Mesenchymal stem cell (in vitro differentiated cells and primary cell): Measurements from ENCODE around the gene MAP3K8.

Source experiments
- DNase-seq: peaks from one replicate; pipeline ENCODE4 v3.0.0-alpha.2; 2013
- H2AFZ ChIP-seq: one replicate; pipeline ENCODE4 v1.6.1; 2013; ENCODE audit warnings: low read depth, mild to moderate bottlenecking, control low read depth, inconsistent platforms, low read length, moderate library complexity
- H2AK5ac ChIP-seq: 2 replicates; pipeline ENCODE4 v1.6.1; 2013; ENCODE audit warnings: low read length, moderate library complexity, mild to moderate bottlenecking, inconsistent platforms; ENCODE audit not compliant: severe bottlenecking
- H2BK120ac ChIP-seq: one replicate; pipeline ENCODE4 v1.6.1; 2013; ENCODE audit warnings: low read depth, mild to moderate bottlenecking, inconsistent platforms, low read length, moderate library complexity
- H2BK12ac ChIP-seq, 2 experiments: one replicate each; pipeline ENCODE4 v1.6.1; 2013; ENCODE audit warnings: inconsistent platforms in 2 of 2, low read length in 2 of 2, mild to moderate bottlenecking in 2 of 2, moderate library complexity in 2 of 2, control low read depth in 1 of 2
- H2BK15ac ChIP-seq: one replicate; pipeline ENCODE4 v1.6.1; 2013; ENCODE audit warnings: mild to moderate bottlenecking, low read depth, inconsistent platforms; ENCODE audit not compliant: poor library complexity, severe bottlenecking
- H2BK5ac ChIP-seq: 2 replicates; pipeline ENCODE4 v1.6.1; 2013; ENCODE audit warnings: low read depth, mild to moderate bottlenecking, low read length, control low read depth, inconsistent platforms; ENCODE audit not compliant: poor library complexity, severe bottlenecking
- H3K14ac ChIP-seq, 2 experiments: one replicate each; pipeline ENCODE4 v1.6.1; 2013; ENCODE audit warnings: inconsistent platforms in 2 of 2, low read length in 2 of 2, control low read depth in 1 of 2, mild to moderate bottlenecking in 1 of 2, moderate library complexity in 1 of 2
- H3K18ac ChIP-seq, 2 experiments: one replicate each; pipeline ENCODE4 v1.6.1; 2013; ENCODE audit warnings: inconsistent platforms in 2 of 2, low read length in 2 of 2, control low read depth in 1 of 2, low read depth in 1 of 2, mild to moderate bottlenecking in 1 of 2
- H3K23ac ChIP-seq, 2 experiments: one replicate each; pipeline ENCODE4 v1.6.1; 2013; ENCODE audit warnings: inconsistent platforms in 2 of 2, low read length in 2 of 2, mild to moderate bottlenecking in 2 of 2, moderate library complexity in 2 of 2, control low read depth in 1 of 2
- H3K27ac ChIP-seq: 2 replicates; pipeline ENCODE4 v1.5.1; 2013; ENCODE audit warnings: mild to moderate bottlenecking, moderate library complexity, low read length, control low read depth, inconsistent platforms; ENCODE audit not compliant: poor library complexity, severe bottlenecking
- H3K27me3 ChIP-seq, 2 experiments: 2 replicates each; pipeline versions ENCODE4 v1.6.1 to v1.7.0; 2013; ENCODE audit warnings: low read length in 2 of 2, mild to moderate bottlenecking in 2 of 2, moderate library complexity in 2 of 2, control low read depth in 1 of 2, inconsistent platforms in 1 of 2; ENCODE audit not compliant: control insufficient read depth in 1 of 2, insufficient read depth in 1 of 2
- H3K36me3 ChIP-seq, 2 experiments: 2 replicates each; pipeline versions ENCODE4 v1.6.1 to v1.7.0; 2013; ENCODE audit warnings: low read length in 2 of 2, control low read depth in 1 of 2, inconsistent platforms in 1 of 2, low read depth in 1 of 2, mild to moderate bottlenecking in 1 of 2; ENCODE audit not compliant: insufficient read depth in 2 of 2, control insufficient read depth in 1 of 2
- H3K4ac ChIP-seq, 2 experiments: one replicate each; pipeline ENCODE4 v1.6.1; 2013; ENCODE audit warnings: inconsistent platforms in 2 of 2, low read length in 2 of 2, mild to moderate bottlenecking in 2 of 2, moderate library complexity in 2 of 2, control low read depth in 1 of 2, low read depth in 1 of 2
- H3K4me1 ChIP-seq: 2 replicates; pipeline ENCODE4 v1.6.1; 2013; ENCODE audit warnings: low read depth, low read length, control low read depth; ENCODE audit not compliant: control insufficient read depth, insufficient read depth
- H3K4me2 ChIP-seq: 2 replicates; pipeline ENCODE4 v1.6.1; 2013; ENCODE audit warnings: low read length, mild to moderate bottlenecking, inconsistent platforms; ENCODE audit not compliant: poor library complexity, severe bottlenecking
- H3K4me3 ChIP-seq, 2 experiments: 2 replicates each; pipeline versions ENCODE4 v1.5.1 to v1.7.0; 2013; ENCODE audit warnings: low read length in 2 of 2, mild to moderate bottlenecking in 2 of 2, control low read depth in 1 of 2, low read depth in 1 of 2; ENCODE audit not compliant: insufficient read depth in 1 of 2
- H3K79me1 ChIP-seq: replicated peaks from 2 replicates; pipeline ENCODE4 v1.6.1; 2013; ENCODE audit warnings: mild to moderate bottlenecking, control low read depth, low read length, inconsistent platforms; ENCODE audit not compliant: poor library complexity, severe bottlenecking
- H3K9ac ChIP-seq: 2 replicates; pipeline ENCODE4 v1.7.0; 2013; ENCODE audit warnings: mild to moderate bottlenecking, low read length, moderate library complexity
- H3K9me3 ChIP-seq: 2 replicates; pipeline ENCODE4 v1.7.0; 2013; ENCODE audit warnings: mild to moderate bottlenecking, low read length; ENCODE audit not compliant: control insufficient read depth
- H4K8ac ChIP-seq: one replicate; pipeline ENCODE4 v1.6.1; 2013; ENCODE audit warnings: inconsistent platforms, mild to moderate bottlenecking, low read length, moderate library complexity
- H4K91ac ChIP-seq: one replicate; pipeline ENCODE4 v1.6.1; 2013; ENCODE audit warnings: mild to moderate bottlenecking, low read length, inconsistent platforms
- WGBS: methylation state at CpG from one replicate; pipeline ENCODE4 v1.1.7; 2013; ENCODE audit warnings: mixed read lengths; 5-methylcytosine and 5-hydroxymethylcytosine counted together

Gene MAP3K8

DNA sequence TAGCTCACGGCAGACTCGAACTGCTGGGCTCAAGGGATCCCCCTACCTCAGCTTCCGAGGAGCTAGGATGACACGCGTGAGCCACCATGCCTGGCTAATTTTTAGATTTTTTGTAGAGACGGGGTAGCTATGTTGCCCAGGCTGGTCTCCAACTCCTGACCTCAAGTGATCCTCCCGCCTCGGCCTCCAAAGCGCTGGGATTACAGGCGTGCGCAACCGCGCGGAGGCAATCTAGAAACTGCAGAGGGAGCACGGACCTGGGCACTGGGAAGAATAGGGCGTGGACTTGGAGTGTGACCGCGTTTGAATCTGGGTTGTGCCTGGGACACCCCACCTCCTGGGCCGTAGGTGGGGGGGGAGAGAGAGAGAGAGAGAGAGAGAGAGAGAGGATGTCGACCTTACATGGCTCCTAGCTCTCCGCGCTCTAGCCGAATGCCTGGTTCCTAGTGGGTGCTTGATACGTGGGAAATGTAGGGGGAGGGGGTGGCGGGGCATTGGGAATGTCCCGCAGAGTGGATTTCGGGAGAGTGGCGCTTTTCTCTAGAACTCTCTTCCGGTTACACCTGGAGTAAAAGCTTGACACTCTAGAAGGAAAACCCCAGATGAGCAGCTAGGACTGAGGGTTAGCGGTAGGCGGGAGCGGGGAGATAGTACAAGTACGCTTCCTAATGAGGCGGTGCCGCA is 1.2 kb upstream of the MAP3K8 start:
- Histone ChIP-seq H2BK12ac (peak overlapping the region in 1 of 2 experiments; percentile 93), H2BK120ac (no peak overlapping the region), H3K4me3 (peak overlapping the region; percentile 83), H3K9me3 (no peaks in the 10 kb centered on the region), H3K4me1 (peaks cover 11% of the 10 kb centered on the region), H4K91ac (peak overlapping the region; percentile 6), H3K27ac (peak overlapping the region; percentile 91), H2BK15ac (peak overlapping the region; percentile 85), H3K18ac (peak overlapping the region; percentile 70 to 73), H3K4me2 (peak overlapping the region; percentile 96), H3K4ac (peak overlapping the region; percentile 37 to 47), H3K9ac (peak overlapping the region; percentile 94), H3K14ac (no peak overlapping the region), H3K27me3 (no peaks in the 10 kb centered on the region), H2AFZ (peak overlapping the region; percentile 68), H3K79me1 (peaks cover 5% of the 10 kb centered on the region), H2AK5ac (no peak overlapping the region), H2BK5ac (peak overlapping the region; percentile 74), H3K23ac (peak overlapping the region in 1 of 2 experiments; percentile 25), H3K36me3 (peaks cover 0 to 7% of the 10 kb centered on the region in 2 experiments), H4K8ac (peak overlapping the region; percentile 87)
- WGBS = 39% methylated on average over 35 of the region's 35 CpGs
- DNase-seq = no peak

DNA sequence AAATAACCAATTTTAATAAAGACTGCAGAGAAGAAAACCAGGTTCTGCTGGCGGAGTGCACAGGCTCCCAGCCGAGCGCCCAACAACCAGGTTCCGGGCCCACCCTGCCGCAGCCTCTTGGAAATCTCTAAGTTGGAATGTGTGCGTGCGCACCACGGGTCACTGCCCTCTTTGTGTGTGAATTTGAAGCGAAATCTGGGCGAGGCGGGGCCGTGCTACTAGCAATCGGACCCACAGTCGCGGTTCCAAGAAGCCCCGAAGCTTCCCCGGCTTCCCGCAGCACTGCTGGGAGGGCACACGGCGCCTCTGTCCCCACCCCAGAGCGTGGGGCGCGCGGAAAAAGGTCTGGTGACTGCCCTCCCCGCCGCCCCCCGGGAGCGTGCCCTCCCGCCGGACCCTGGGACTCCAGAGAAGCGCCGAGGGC is 666 bp upstream of the MAP3K8 start:
- peak overlapping the region; percentile 87 for H4K8ac ChIP-seq
- H2BK5ac ChIP-seq = peak overlapping the region; percentile 74
- WGBS = under 1% methylated on average over 32 of the region's 32 CpGs
- H3K4me2 ChIP-seq = peak overlapping the region; percentile 96
- peak overlapping the region; percentile 83 for H3K4me3 ChIP-seq
- peak overlapping the region; percentile 72 for H4K91ac ChIP-seq
- peak overlapping the region; percentile 70 to 73 for H3K18ac ChIP-seq
- peak overlapping the region; percentile 88 for H2BK120ac ChIP-seq
- peak; percentile 88 for DNase-seq
- H3K27ac ChIP-seq = peak overlapping the region; percentile 91
- H3K79me1 ChIP-seq = peaks cover 5% of the 10 kb centered on the region
- peaks cover 0 to 7% of the 10 kb centered on the region in 2 experiments for H3K36me3 ChIP-seq
- peaks cover 11% of the 10 kb centered on the region for H3K4me1 ChIP-seq
- peak overlapping the region; percentile 68 for H2AFZ ChIP-seq
- peak overlapping the region in 1 of 2 experiments; percentile 25 for H3K23ac ChIP-seq
- H3K27me3 ChIP-seq = no peaks in the 10 kb centered on the region
- peak overlapping the region; percentile 4 to 92 for H3K14ac ChIP-seq
- no peak overlapping the region for H2AK5ac ChIP-seq
- peak overlapping the region; percentile 94 for H3K9ac ChIP-seq
- no peaks in the 10 kb centered on the region for H3K9me3 ChIP-seq
- H2BK12ac ChIP-seq = peak overlapping the region in 1 of 2 experiments; percentile 42
- H2BK15ac ChIP-seq = peak overlapping the region; percentile 85
- peak overlapping the region; percentile 37 to 47 for H3K4ac ChIP-seq

DNA sequence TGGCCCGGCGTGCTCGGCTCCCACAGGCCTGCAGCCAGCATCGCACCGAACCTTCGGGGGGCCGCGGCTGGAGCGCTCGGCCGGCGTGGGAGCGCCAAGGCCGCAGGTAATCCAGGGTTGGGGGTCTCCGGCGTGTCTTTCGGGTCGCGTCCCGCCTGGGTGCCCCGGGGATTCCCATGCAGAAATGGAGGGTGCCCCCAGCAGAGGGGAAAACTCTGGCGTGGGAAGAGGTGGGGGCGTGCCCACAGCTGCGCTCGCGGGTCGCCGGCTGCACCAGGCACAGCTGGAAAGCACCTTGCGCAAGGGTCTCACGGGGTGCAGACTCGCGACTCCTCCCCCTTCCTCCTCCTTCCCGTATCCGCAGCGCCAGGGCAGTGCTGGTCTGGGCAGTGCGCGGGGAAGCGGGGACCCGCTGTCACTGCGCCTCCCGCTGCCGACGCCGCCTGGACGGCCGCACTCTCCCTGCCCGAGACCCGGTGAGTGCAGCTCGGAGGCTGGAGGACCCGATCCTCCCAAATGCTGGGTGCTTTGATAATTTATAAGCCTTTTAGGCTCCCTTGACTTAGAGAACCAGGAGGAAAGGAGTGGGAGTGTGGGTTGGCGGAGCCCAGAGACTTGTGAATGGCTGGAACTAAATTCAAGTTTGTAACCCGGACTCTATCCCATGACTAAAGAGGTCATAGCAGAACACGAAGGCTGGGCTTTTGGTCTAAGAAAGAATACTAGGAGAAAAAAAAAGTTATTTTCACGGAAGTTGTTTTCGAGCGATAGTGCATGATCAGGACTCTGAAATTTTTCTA is 489 bp downstream of the MAP3K8 start:
- DNase-seq = peak; percentile 95
- Histone ChIP-seq H3K4me2 (peak overlapping the region; percentile 96), H3K27me3 (no peaks in the 10 kb centered on the region), H3K9me3 (no peaks in the 10 kb centered on the region), H3K14ac (peak overlapping the region in 1 of 2 experiments; percentile 92), H4K91ac (peak overlapping the region; percentile 25), H3K23ac (peak overlapping the region in 1 of 2 experiments; percentile 60), H2BK5ac (no peak overlapping the region), H3K79me1 (peaks cover 6% of the 10 kb centered on the region), H2AFZ (peak overlapping the region; percentile 54), H2BK12ac (peak overlapping the region in 1 of 2 experiments; percentile 21), H2AK5ac (no peak overlapping the region), H3K4me1 (peaks cover 11% of the 10 kb centered on the region), H3K4ac (peak overlapping the region in 1 of 2 experiments; percentile 40), H3K36me3 (peaks cover 0 to 18% of the 10 kb centered on the region in 2 experiments), H3K4me3 (peak overlapping the region; percentile 83), H2BK120ac (peak overlapping the region; percentile 36), H2BK15ac (no peak overlapping the region), H4K8ac (peak overlapping the region; percentile 61), H3K9ac (peak overlapping the region; percentile 94), H3K27ac (peak overlapping the region; percentile 65), H3K18ac (peak overlapping the region; percentile 81 to 84)
- under 1% methylated on average over 56 of the region's 56 CpGs for WGBS

DNA sequence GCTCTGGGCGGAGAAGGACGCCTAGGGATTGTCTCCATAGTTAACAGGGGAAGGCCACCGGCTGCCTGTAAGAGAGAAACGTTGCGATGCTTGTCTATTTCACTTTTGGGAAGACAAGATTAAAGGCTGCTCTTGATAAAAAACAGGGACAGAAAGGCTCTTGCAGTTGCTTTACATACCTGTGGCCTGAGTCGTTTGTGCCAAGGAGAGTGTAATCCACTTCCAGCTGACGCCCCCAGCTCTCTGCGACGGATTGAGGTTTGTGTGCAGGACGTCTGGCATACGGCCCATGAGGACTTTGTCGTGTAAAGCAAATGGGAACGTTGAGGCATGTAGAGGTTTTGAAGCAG is 1.1 kb downstream of the MAP3K8 start:
- no peak overlapping the region for H2BK120ac ChIP-seq
- peak overlapping the region in 1 of 2 experiments; percentile 41 for H3K23ac ChIP-seq
- H3K4ac ChIP-seq = peak overlapping the region in 1 of 2 experiments; percentile 67
- no peaks in the 10 kb centered on the region for H3K9me3 ChIP-seq
- H3K36me3 ChIP-seq = peaks cover 0 to 24% of the 10 kb centered on the region in 2 experiments
- H3K27me3 ChIP-seq = no peaks in the 10 kb centered on the region
- H2AFZ ChIP-seq = no peak overlapping the region
- peak overlapping the region; percentile 94 for H3K9ac ChIP-seq
- peak overlapping the region; percentile 69 to 85 for H3K18ac ChIP-seq
- H4K8ac ChIP-seq = no peak overlapping the region
- H2BK15ac ChIP-seq = peak overlapping the region; percentile 78
- DNase-seq = peak; percentile 83
- H3K27ac ChIP-seq = peak overlapping the region; percentile 65
- H2AK5ac ChIP-seq = no peak overlapping the region
- H3K4me2 ChIP-seq = peak overlapping the region; percentile 96
- peak overlapping the region; percentile 57 to 83 for H3K4me3 ChIP-seq
- H3K14ac ChIP-seq = peak overlapping the region in 1 of 2 experiments; percentile 40
- H4K91ac ChIP-seq = peak overlapping the region; percentile 29
- no peak overlapping the region for H2BK5ac ChIP-seq
- 2% methylated on average over 13 of the region's 13 CpGs for WGBS
- H3K79me1 ChIP-seq = peaks cover 6% of the 10 kb centered on the region
- peaks cover 11% of the 10 kb centered on the region for H3K4me1 ChIP-seq
- peak overlapping the region; percentile 29 to 79 for H2BK12ac ChIP-seq
